ENCODE data around the gene KDM6B.
"Not testable (repeated sequence)": the region's sequence is repeated elsewhere in the genome, so short reads cannot be mapped to it uniquely, and the experiment has no call there.

The KDM6B gene

GRCh38 chr17:7853691-7854038 is 19.6 kb downstream of the KDM6B start:
- no peak for DNase-seq

- DNase-seq, result no peak
These were observed 20.2 kb downstream of the KDM6B start for GRCh38 chr17:7854078-7854777.

- DNase-seq, result no peak
These were observed 21.0 kb downstream of the KDM6B start, which contains the start of gene TMEM88 for GRCh38 chr17:7854851-7855659. TSS of gene TMEM88 (plus strand) at chr17:7855066. CDS start at chr17:7855075, 9 bp downstream.

- DNase-seq, result peak; percentile 54
These were observed 21.6 kb downstream of the KDM6B start for GRCh38 chr17:7855660-7856010.

GRCh38 chr17:7856011-7856810 is 22.2 kb downstream of the KDM6B start:
- DNase-seq, result peak; percentile 62

GRCh38 chr17:7856811-7857712 is 23.0 kb downstream of the KDM6B start, which contains the start of gene NAA38:
TSS of gene NAA38 (minus strand) at chr17:7857559. CDS start at chr17:7857463, 96 bp downstream.
- DNase-seq, result peak; percentile 93

GRCh38 chr17:7857713-7858521 is 23.9 kb downstream of the KDM6B start, which contains the start of gene CYB5D1:
TSS of gene CYB5D1 (plus strand) at chr17:7858003. CDS start at chr17:7858135, 132 bp downstream.
- peak; percentile 90 for DNase-seq

GRCh38 chr17:7858522-7858810 is 24.4 kb downstream of the KDM6B start:
- peak; percentile 69 for DNase-seq

- no peak for DNase-seq
These were observed 25.0 kb downstream of the KDM6B start for GRCh38 chr17:7859028-7859427.

GRCh38 chr17:7862692-7863437 is 28.8 kb downstream of the KDM6B start:
- DNase-seq, result no peak

- not testable (repeated sequence) for DNase-seq
These were observed 30.4 kb downstream of the KDM6B start for GRCh38 chr17:7864384-7864783.

GRCh38 chr17:7864995-7865650 is 31.1 kb downstream of the KDM6B start:
- DNase-seq, result no peak

GRCh38 chr17:7867881-7868329 is 33.9 kb downstream of the KDM6B start:
- no peak for DNase-seq

GRCh38 chr17:7873051-7873450 is 39.0 kb downstream of the KDM6B start:
- no peak for DNase-seq

GRCh38 chr17:7875804-7876370 is 41.9 kb downstream of the KDM6B start:
- no peak for DNase-seq

- no peak for DNase-seq
These were observed 44.2 kb downstream of the KDM6B start for GRCh38 chr17:7878234-7878633.

GRCh38 chr17:7880076-7880868 is 46.3 kb downstream of the KDM6B start:
- no peak for DNase-seq

GRCh38 chr17:7881276-7882054 is 47.4 kb downstream of the KDM6B start:
- DNase-seq, result no peak

All from activated CD8-positive, alpha-beta memory T cell treated with anti-CD3 and anti-CD28 coated beads, Interleukin-2, amount 50 U/mL, for 48 hours (primary cell).